ENCODE data around the gene TEX22. TPM values are rescaled to one million over a fixed set of nuclear protein-coding genes. Genes with fewer than 3 reads are reported as not detected.
A peak's percentile ranks its signal among the peaks of the same experiment; 100 is the strongest.

TEX22 gene
- total and polyA plus RNA-seq, 11 donors = 0.06 to 1.8 (median 0.60) TPM; not detected in 3

DNA sequence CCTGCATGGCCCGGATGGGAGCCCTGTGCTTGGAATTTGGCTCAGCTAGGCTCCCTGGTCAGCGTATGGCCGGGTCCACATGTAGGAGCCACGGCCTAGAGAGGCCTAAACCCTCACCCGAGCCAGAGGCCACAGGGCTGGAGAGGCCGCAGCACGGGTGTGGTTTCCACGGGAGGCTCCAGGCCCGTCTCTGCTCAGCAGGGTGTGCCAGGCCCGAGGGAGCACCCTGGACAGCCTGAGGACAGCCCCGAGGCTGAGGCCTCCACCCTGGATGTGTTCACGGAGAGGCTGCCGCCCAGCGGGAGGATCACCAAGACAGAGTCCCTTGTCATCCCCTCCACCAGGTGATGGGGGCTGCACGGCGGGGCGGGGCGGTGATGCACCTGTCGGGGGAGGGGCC, 17.6 kb upstream of the TEX22 start:
- no peak overlapping the region for H3K27ac ChIP-seq
- DNase-seq (peak in 1 of 5 donors; percentile 51), ATAC-seq (no peak)
- TF ChIP-seq POLR2A (IDR thresholded peaks at IDR 0.05) = no peak
- no peak for TF ChIP-seq CTCF (IDR thresholded peaks at IDR 0.05)
- H3K9me3 ChIP-seq = no peaks in the 10 kb centered on the region
- peaks cover 0 to 3% (median 0%) of the 10 kb centered on the region in 12 donors for H3K4me1 ChIP-seq
- H3K4me3 ChIP-seq = no peak overlapping the region
- H3K36me3 ChIP-seq = peaks cover 0 to 61% (median 42%) of the 10 kb centered on the region in 9 donors
- H3K27me3 ChIP-seq = no peaks in the 10 kb centered on the region
- intact Hi-C loops (cut with DNase I) = no loop called here
- 67 to 92% (median 88%) methylated on average over 5 to 19 of the region's 19 CpGs for WGBS, 4 donors

DNA sequence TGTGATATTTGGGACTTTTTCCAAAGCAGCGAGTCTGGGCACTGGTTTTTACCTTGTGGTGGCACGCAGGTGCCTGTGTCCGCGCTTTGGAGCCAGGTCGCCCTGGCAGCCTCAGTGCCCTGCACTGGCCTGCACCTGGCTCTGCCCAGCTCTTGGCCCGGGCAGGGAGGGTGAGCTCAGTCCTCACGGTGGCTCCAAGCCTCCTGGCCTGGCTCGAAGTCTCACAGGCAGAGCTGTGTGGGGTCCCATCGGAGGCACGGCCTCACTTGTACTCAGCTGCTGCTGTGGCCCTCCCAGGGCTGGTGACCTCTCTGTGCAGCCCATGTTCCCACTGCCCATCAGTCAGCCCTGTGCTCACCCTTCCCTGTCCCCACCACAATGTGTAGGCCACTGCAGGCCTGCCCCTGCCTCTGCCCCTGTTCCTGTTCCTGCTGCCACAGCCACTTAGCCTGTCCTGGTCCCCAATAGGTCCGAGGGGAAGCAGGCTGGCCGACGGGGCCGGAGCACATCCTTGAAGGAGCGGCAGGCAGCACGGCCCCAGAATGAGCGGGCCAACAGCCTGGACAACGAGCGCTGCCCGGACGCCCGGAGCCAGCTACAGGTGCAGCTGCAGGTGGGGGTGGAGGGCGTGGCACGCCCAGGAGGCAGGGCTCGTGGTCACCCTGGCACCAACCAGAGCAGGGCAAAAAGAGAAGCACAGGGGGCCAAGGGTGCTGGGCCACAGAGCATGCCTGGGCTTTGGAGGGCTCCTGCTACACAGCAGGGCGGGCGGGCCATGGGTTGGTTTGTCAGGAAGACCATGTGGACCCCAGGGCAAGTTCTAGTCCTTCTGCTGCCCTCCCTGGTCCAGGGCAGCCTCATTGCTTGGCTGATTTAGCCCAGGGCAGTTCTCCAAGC, 16.6 kb upstream of the TEX22 start:
- H3K36me3 ChIP-seq = peaks cover 0 to 71% (median 46%) of the 10 kb centered on the region in 9 donors

GRCh38 chr14:105382343-105383082, 15.8 kb upstream of the TEX22 start:
- 92 to 95% (median 95%) methylated on average over 21 to 26 of the region's 26 CpGs for WGBS, 4 donors
- no peaks in the 10 kb centered on the region for H3K9me3 ChIP-seq
- DNase-seq (peak in 2 of 5 donors; percentile 23 to 66), ATAC-seq (no peak)
- H3K4me1 ChIP-seq = peaks cover 0 to 5% (median 0%) of the 10 kb centered on the region in 12 donors
- H3K4me3 ChIP-seq = no peak overlapping the region
- peaks cover 0 to 79% (median 50%) of the 10 kb centered on the region in 9 donors for H3K36me3 ChIP-seq
- TF ChIP-seq POLR2A (IDR thresholded peaks at IDR 0.05) (no peak), CTCF (IDR thresholded peaks at IDR 0.05) (no peak)
- no peak overlapping the region for H3K27ac ChIP-seq
- no peaks in the 10 kb centered on the region for H3K27me3 ChIP-seq
- intact Hi-C loops (cut with DNase I) = no loop called here

More for the DNA sequence above, 16.6 kb upstream of the TEX22 start:
- peak in 2 of 5 donors; percentile 13 to 59 for DNase-seq
- no peaks in the 10 kb centered on the region for H3K9me3 ChIP-seq
- WGBS, 4 donors = 91 to 96% (median 93%) methylated on average over 16 to 27 of the region's 27 CpGs
- intact Hi-C loops (cut with DNase I) = no loop called here
- H3K27ac ChIP-seq = no peak overlapping the region
- no peaks in the 10 kb centered on the region for H3K27me3 ChIP-seq
- no peak for ATAC-seq
- peaks cover 0 to 4% (median 0%) of the 10 kb centered on the region in 12 donors for H3K4me1 ChIP-seq
- no peak overlapping the region for H3K4me3 ChIP-seq
- no peak for TF ChIP-seq POLR2A (IDR thresholded peaks at IDR 0.05)
- TF ChIP-seq CTCF (IDR thresholded peaks at IDR 0.05) = no peak
